ENCODE results near the gene SLC12A2.

SLC12A2 gene

GRCh38 chr5:128174951-128175350 is 91.4 kb downstream of the SLC12A2 start:
- no peak for DNase-seq

- no peak for DNase-seq
These were observed 108.8 kb downstream of the SLC12A2 start for GRCh38 chr5:128192368-128192767.

- no peak for DNase-seq
These were observed 110.3 kb downstream of the SLC12A2 start for GRCh38 chr5:128193665-128194390.

DNA sequence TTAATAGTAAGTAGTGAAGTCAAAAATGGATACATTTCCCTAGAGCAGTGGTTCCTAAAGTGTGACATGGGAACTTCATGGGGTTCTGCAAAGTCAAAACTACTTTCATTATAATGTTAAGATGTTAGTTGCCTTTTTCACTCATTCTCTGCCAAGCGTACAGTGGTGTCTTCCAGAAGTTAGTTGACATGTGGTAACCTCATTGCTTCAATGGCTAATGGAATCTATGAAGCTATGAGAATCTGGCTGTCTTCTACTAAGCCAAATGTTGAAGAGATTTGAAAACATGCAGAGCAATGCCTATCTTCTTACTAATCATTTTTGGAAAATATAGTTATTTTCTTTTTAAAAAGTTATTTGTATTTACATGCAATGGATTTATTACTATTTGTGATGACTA is 111.8 kb downstream of the SLC12A2 start:
- DNase-seq, result no peak

- DNase-seq, result no peak
These were observed 112.5 kb downstream of the SLC12A2 start for GRCh38 chr5:128196080-128196479.

DNA sequence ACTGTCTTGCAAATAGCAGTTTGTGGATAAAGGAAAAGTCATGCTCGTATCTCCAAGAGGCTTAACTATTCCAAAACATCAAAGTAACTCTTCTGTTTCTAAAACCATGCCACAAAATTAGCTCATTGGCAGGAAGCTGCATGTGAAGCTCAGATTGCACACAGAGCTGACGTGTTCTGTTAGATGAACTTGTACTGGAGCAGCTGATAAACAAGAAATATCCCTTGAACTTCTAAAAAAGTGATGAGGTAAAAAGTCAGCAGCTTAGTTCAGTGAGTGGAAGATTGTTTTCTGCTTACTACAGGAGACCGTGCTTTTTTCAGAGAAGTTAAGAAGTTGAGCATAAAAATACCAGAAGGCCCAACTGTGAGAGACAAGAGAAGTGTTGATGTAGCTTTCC is 113.2 kb downstream of the SLC12A2 start:
- DNase-seq, result no peak

DNA sequence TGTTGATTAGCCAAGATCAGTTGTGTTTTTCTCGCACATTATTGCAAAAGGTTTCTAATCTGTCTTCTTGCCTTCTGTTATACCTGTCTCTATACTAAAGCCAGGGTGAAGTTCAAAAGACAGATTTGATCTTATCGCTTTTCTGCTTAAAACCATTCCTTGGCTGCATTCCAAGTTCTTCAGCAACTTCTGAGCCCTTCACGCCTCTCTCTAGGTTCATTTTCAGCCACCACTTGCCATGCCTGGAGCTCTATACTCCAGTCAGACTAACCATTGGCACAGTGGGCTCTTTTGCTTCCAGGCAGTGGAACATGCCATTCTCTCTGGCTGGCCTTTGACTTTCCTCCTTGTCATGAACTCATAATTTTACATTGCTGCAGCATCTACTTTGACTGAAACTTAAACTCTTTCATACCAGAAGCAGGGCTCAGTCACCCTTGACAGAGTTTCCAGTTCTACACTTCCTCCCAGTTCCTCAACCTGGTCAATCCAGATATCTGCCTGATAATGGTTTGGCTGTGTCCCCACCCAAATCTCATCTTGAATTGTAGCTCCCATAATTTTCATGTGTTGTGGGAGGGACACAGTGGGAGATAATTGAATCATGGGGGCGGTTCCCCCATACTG is 114.4 kb downstream of the SLC12A2 start:
- DNase-seq, result no peak

GRCh38 chr5:128199104-128199503 is 115.5 kb downstream of the SLC12A2 start:
- DNase-seq, result no peak

GRCh38 chr5:128199611-128200010 is 116.0 kb downstream of the SLC12A2 start:
- DNase-seq, result no peak

DNA sequence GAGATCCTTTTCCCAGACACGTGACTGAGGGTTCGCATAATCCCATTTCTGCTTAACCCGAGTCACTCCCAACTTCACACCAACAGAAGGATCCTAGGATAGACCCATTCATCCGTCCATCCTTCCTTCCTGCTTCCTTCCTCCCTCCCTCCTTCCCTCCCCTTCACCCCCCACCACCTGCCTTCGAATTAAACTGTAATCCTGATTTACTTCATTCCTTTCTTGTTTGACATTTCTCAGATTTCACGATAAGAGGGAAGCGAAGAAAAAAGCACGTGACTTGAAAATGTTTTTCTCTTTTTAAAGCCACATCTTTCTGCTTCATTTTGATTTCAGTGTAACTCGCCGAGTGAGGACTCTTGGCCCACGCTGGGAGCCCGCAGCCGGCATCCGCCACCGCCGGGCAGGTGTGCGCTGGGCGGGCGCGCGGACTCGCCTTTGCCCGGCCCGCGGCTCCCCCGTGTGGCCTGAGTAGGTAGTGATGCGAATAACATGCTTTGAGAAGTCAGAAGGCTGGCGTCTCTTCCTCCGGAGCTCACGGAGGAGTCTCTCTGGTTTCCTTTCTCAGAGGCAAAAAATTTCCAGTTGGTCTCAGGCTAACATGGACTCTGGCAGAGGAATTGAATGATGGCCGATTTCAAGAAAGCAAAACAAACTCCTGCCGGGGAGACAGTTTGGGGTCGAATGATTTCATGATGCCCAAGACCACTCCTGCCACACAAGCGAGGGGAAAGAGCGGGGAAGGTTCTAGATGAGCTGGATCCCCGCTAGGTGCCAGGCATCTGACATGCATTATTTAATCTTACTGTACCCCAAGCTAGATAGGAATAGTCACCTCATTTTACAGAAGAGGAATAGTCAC is 117.7 kb downstream of the SLC12A2 start:
- DNase-seq, result peak; percentile 80

GRCh38 chr5:128202320-128202719 is 118.8 kb downstream of the SLC12A2 start:
- DNase-seq, result no peak

GRCh38 chr5:128208436-128208835 is 124.9 kb downstream of the SLC12A2 start:
- DNase-seq, result no peak

DNA sequence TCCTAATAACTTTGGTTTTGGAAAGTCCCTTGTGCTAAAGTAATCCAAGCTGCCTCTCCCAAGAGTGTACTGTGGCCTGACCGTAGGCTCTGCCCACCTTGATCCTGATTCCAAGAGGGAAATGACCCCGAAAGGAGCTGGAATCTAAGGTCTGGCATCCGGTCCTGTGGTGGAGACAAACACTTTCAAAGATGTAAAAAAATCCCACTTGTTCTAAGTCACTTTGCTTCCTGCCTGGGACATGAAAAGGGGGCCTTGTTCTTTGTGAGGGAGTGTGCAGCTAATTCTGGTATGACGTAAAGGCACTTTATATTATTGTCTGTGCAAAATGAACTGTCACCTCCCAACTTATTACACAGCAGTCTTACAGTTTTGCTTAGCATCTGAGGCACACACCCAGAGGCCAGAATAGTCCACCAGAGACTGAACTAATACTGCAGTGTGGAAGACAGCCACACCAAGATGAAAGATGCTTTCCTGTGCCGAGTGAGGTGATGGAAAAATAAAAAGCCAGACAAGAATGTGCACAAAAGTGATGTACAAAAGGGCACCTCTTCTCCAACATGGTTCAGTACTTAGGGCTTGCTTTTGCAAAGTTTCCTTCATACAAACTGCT is 128.7 kb downstream of the SLC12A2 start:
- DNase-seq, result no peak

DNA sequence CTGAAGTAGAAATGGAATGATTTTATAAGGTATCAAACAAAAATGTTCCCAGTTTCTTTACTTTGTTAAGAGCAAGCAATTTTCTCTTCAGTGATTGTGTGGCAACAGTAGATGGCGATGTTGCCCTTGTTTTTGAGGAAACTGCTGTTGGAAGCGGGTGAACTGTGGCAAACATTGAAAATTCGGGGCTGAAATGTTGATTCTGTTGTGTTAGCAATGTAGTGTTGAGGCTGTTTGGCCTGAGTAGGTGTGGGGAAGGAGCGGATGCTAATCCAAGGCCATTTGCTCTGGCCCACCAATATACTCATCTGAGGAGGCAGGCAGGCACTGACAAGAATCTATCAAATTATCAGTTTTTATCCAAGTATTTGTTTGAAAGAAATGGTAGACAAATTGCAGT is 129.8 kb downstream of the SLC12A2 start:
- peak; percentile 23 for DNase-seq

GRCh38 chr5:128213833-128214232 is 130.3 kb downstream of the SLC12A2 start:
- no peak for DNase-seq

DNA sequence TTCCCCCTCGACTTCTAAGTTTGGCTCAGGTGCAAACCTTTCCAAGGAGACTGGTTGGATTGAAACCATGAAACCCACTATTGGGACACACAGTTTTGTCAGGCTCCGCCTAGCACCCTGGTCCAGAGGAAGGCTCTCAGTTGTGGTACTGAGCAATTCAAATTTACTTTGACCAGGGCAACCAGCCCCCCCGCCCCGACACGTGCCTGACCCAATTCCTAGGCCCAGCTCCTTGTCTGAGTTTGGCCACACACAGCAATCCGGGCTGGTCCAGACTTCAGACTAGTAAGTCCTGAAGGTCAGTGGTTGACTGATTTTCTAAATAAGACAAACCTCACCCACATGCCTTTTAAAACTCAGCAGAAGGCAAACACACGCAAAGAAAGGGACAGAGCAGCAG is 132.7 kb downstream of the SLC12A2 start:
- DNase-seq, result no peak

DNA sequence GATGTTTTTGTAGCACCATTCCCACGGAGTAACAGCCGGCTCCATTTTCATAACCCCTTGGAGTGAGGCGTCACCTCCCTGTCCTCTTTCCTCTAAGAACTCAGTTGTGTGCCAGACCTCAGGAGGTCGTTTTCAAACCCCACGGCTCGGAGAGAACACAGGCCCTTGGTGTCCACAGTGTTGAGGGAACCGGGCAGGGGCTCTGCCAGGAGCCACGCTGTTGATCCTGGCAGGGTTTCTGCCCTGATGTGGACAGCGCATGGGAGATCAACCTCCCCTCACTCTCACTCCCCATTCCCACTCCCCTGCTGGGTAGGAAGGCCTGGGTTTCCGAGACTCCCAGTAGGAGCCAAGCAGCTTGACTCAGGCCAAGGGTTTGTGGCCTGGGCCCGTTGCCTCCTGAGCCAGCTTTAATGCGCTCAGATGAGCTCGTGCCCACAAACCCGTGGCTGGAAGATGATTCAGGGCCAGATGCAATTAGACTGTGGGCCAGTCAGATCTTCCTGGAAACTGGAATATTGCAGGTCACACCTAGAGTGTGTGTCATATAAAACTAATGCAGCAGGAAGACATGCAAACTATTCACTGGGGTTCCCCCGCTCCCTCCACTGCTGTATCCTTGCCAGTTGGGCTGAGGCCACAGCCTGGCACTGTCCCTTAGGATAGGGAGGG is 133.4 kb downstream of the SLC12A2 start:
- no peak for DNase-seq

DNA sequence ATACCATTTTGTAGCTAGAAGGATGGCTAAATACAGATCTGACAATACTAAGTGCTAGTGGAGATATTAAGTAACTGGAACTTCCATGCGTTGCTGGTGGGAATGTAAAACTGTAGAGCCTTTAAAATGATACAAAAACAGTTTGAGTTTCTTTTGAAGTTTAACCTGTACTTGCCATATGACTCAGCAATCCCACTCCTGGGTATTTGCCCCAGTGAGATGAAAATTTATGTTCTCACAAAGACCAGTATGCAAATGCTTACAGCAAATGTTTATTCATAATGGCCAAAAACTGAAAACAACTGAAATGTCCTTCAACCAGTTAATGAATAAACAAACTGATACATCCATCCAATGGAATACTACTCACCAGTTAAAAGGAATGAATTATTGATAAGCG is 137.3 kb downstream of the SLC12A2 start:
- no peak for DNase-seq

- no peak for DNase-seq
These were observed 140.8 kb downstream of the SLC12A2 start for GRCh38 chr5:128224336-128224735.

GRCh38 chr5:128225245-128226030 is 141.9 kb downstream of the SLC12A2 start:
- no peak for DNase-seq

- DNase-seq, result no peak
These were observed 144.4 kb downstream of the SLC12A2 start for GRCh38 chr5:128228008-128228407.

GRCh38 chr5:128228521-128228920 is 145.0 kb downstream of the SLC12A2 start:
- no peak for DNase-seq

Measured in stimulated activated CD4-positive, alpha-beta T cell treated with anti-CD3 and anti-CD28 coated beads, Interleukin-1b, Interleukin-23, amount 100 ng/mL, for 48 hours (primary cell).